PC-3 (cell line): ENCODE results near the gene FBXO42.

Experiments
- CTCF ChIP-seq: fragments of 300-600 bp; sonication (generic); conservative IDR thresholded peaks from 2 replicates; pipeline ENCODE4 v1.5.1; 2017; ENCODE audit warnings: antibody characterized with exemption, low read depth, mild to moderate bottlenecking, low read length
- EZH2phosphoT487 ChIP-seq: fragments of 300-600 bp; sonication (generic); IDR thresholded peaks from 2 replicates; pipeline ENCODE4 v1.6.1; 2018; ENCODE audit warnings: mild to moderate bottlenecking, antibody characterized with exemption, low read length, borderline replicate concordance

GRCh38 chr1:16266411-16267118 is 85.7 kb downstream of the FBXO42 start:
- no peak for TF ChIP-seq CTCF
- no peak for TF ChIP-seq EZH2phosphoT487
